Iris pigment epithelial cell (primary cell): ENCODE results near the gene RMND5A.
"Not testable (repeated sequence)": the region's sequence is repeated elsewhere in the genome, so short reads cannot be mapped to it uniquely, and the experiment has no call there.

Experiments
- DNase-seq: peaks from one replicate; pipeline ENCODE4 v3.0.0-alpha.2; 2011; ENCODE audit warnings: low read depth

Gene RMND5A

GRCh38 chr2:86714579-86715173 is 5.4 kb upstream of the RMND5A start:
- DNase-seq: not testable (repeated sequence)

- DNase-seq: not testable (repeated sequence)
Measured at GRCh38 chr2:86719263-86719636, 841 bp upstream of the RMND5A start.

GRCh38 chr2:86720540-86721320 is 639 bp downstream of the RMND5A start:
- peak; percentile 64 for DNase-seq

- not testable (repeated sequence) for DNase-seq
Measured at GRCh38 chr2:86725706-86726105, 5.6 kb downstream of the RMND5A start.

GRCh38 chr2:86732040-86732525 is 12.0 kb downstream of the RMND5A start:
- not testable (repeated sequence) for DNase-seq

- DNase-seq: not testable (repeated sequence)
Measured at GRCh38 chr2:86732837-86733236, 12.7 kb downstream of the RMND5A start.

GRCh38 chr2:86733528-86733927 is 13.4 kb downstream of the RMND5A start:
- DNase-seq: not testable (repeated sequence)

GRCh38 chr2:86734896-86735295 is 14.8 kb downstream of the RMND5A start:
- DNase-seq: peak; percentile 44

GRCh38 chr2:86739485-86739884 is 19.4 kb downstream of the RMND5A start:
- DNase-seq: not testable (repeated sequence)

- DNase-seq: not testable (repeated sequence)
Measured at GRCh38 chr2:86739889-86740288, 19.8 kb downstream of the RMND5A start.

GRCh38 chr2:86741889-86742498 is 21.9 kb downstream of the RMND5A start:
- DNase-seq: not testable (repeated sequence)

- no peak for DNase-seq
Measured at GRCh38 chr2:86744152-86744551, 24.1 kb downstream of the RMND5A start.

- no peak for DNase-seq
Measured at GRCh38 chr2:86746939-86747338, 26.8 kb downstream of the RMND5A start.

- DNase-seq: peak; percentile 88
Measured at GRCh38 chr2:86747711-86748639, 27.9 kb downstream of the RMND5A start.

GRCh38 chr2:86750240-86750839 is 30.2 kb downstream of the RMND5A start:
- DNase-seq: no peak

GRCh38 chr2:86751778-86752177 is 31.7 kb downstream of the RMND5A start:
- no peak for DNase-seq

- no peak for DNase-seq
Measured at GRCh38 chr2:86752934-86753333, 32.8 kb downstream of the RMND5A start.

GRCh38 chr2:86753606-86754005 is 33.5 kb downstream of the RMND5A start:
- no peak for DNase-seq

GRCh38 chr2:86758405-86758804 is 38.3 kb downstream of the RMND5A start:
- no peak for DNase-seq

- DNase-seq: no peak
Measured at GRCh38 chr2:86760371-86760770, 40.3 kb downstream of the RMND5A start.

GRCh38 chr2:86764661-86765309 is 44.7 kb downstream of the RMND5A start:
- DNase-seq: peak; percentile 54
